Gastrocnemius medialis (tissue), 4 donors: Measurements from ENCODE around the gene TMEM163. TPM values are rescaled to one million over a fixed set of nuclear protein-coding genes. Genes with fewer than 3 reads are reported as not detected.
"Not testable (repeated sequence)": the region's sequence is repeated elsewhere in the genome, so short reads cannot be mapped to it uniquely, and the experiment has no call there.

Experiments used
- ATAC-seq, 2 donors: fragments of 150-250 bp; one replicate each; pipeline ENCODE4 v1.9.1; 2016
- DNase-seq, 2 donors: peaks; one replicate each; pipeline ENCODE4 v3.0.0-alpha.2; 2019
- H3K27ac ChIP-seq, 4 donors: fragments of 200-600 bp; sonication (generic); 1 replicate in 1 of 4; 2 replicates in 3 of 4; pipeline ENCODE4 v1.5.1; 2016 to 2018; ENCODE audit warnings: mild to moderate bottlenecking in 2 of 4, moderate library complexity in 1 of 4
- H3K27me3 ChIP-seq, 3 donors: fragments of 200-600 bp; sonication (generic) in 2 of 3; 1 replicate in 1 of 3; 2 replicates in 2 of 3; pipeline versions ENCODE4 v1.5.1 to v1.6.0; 2016 to 2019; ENCODE audit warnings: mild to moderate bottlenecking in 1 of 3, moderate library complexity in 1 of 3
- H3K36me3 ChIP-seq, 2 donors: fragments of 200-600 bp; sonication (generic) in 1 of 2; one replicate each; pipeline ENCODE4 v1.5.1; 2017 to 2018
- H3K4me1 ChIP-seq, 2 donors: fragments of 200-600 bp; sonication (generic) in 1 of 2; one replicate each; pipeline ENCODE4 v1.5.1; 2016 to 2017; ENCODE audit warnings: mild to moderate bottlenecking in 2 of 2
- H3K4me3 ChIP-seq, 4 donors: fragments of 200-600 bp; sonication (generic) in 3 of 4; 1 replicate in 1 of 4; 2 replicates in 3 of 4; pipeline ENCODE4 v1.5.1; 2016 to 2019; ENCODE audit warnings: mild to moderate bottlenecking in 2 of 4
- H3K9me3 ChIP-seq, 3 donors: fragments of 200-600 bp; sonication (generic) in 2 of 3; 1 replicate in 1 of 3; 2 replicates in 2 of 3; pipeline ENCODE4 v1.5.1; 2016 to 2019
- POLR2A ChIP-seq, 2 donors: fragments of 450-650 bp; IDR thresholded peaks; one replicate each; pipeline ENCODE4 v1.6.1; 2017; ENCODE audit warnings: antibody characterized with exemption in 2 of 2, mild to moderate bottlenecking in 2 of 2, moderate library complexity in 2 of 2
- in situ Hi-C, 4 donors: fragments of 200-750 bp; cut with MboI; loops; one replicate each; pipeline versions ENCODE4 v1.15.0 to v1.8.0; 2017; ENCODE audit warnings: low sequenced_read_pairs in 4 of 4
- intact Hi-C: fragments of 100-400 bp; cut with DNase I; formaldehyde crosslinking; loops from one replicate; pipeline ENCODE4 v1.15.1; 2023; ENCODE audit warnings: low total_unique reads
- total RNA-seq, 4 donors: library from RNA; depleted of rRNA; stranded (reverse); fragments of >200 nt; gene quantifications; one replicate each; pipeline versions ENCODE4 v1.1.0 to v1.2.3, GENCODE V29; 2016
- TF ChIP-seq, protein P1 (sequence below), 5 experiments: fragments of 450-650 bp in 3 of 5; fragments of 200-600 bp in 2 of 5; sonication (generic) in 2 of 5; IDR thresholded peaks in 4 of 5; conservative IDR thresholded peaks in 1 of 5; 1 replicate in 4 of 5; 2 replicates in 1 of 5; pipeline ENCODE4 v1.5.1; 2016 to 2019; ENCODE audit warnings: antibody characterized with exemption in 5 of 5, mild to moderate bottlenecking in 3 of 5, moderate library complexity in 3 of 5

Gene TMEM163
- total RNA-seq, 4 donors from 2014 or later: not detected

DNA sequence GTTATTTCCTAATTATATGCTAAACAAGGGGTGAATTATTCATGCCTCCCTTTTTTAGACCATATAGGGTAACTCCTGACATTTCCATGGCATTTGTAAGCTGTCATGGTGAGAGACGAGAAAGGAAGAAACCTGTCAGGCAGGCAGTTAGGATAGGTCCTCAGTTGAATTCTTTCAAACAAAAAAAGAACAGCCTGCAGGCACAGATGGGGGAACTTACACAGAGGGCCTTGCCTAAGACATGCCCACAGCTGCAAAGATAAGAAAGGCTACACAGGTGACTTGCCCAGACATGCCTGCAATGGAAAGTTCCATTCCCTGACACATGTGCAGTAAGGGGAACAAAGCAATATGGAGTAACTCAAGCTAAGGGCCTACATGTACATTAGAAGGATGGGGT is 128.1 kb downstream of the TMEM163 start:
- intact Hi-C loops (no loop called here), in situ Hi-C loops (no loop called here)
- no peaks in the 10 kb centered on the region for H3K36me3 ChIP-seq
- H3K4me3 ChIP-seq: no peak overlapping the region
- TF ChIP-seq POLR2A (IDR thresholded peaks at IDR 0.05): no peak
- TF ChIP-seq, protein P1, sequence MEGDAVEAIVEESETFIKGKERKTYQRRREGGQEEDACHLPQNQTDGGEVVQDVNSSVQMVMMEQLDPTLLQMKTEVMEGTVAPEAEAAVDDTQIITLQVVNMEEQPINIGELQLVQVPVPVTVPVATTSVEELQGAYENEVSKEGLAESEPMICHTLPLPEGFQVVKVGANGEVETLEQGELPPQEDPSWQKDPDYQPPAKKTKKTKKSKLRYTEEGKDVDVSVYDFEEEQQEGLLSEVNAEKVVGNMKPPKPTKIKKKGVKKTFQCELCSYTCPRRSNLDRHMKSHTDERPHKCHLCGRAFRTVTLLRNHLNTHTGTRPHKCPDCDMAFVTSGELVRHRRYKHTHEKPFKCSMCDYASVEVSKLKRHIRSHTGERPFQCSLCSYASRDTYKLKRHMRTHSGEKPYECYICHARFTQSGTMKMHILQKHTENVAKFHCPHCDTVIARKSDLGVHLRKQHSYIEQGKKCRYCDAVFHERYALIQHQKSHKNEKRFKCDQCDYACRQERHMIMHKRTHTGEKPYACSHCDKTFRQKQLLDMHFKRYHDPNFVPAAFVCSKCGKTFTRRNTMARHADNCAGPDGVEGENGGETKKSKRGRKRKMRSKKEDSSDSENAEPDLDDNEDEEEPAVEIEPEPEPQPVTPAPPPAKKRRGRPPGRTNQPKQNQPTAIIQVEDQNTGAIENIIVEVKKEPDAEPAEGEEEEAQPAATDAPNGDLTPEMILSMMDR (IDR thresholded peaks at IDR 0.05 in 4 of 5, conservative IDR thresholded peaks at IDR 0.05 in 1 of 5): no peak
- H3K27ac ChIP-seq: no peak overlapping the region
- H3K27me3 ChIP-seq: no peaks in the 10 kb centered on the region
- H3K9me3 ChIP-seq: no peaks in the 10 kb centered on the region
- DNase-seq: no peak
- ATAC-seq: no peak
- no peaks in the 10 kb centered on the region for H3K4me1 ChIP-seq

DNA sequence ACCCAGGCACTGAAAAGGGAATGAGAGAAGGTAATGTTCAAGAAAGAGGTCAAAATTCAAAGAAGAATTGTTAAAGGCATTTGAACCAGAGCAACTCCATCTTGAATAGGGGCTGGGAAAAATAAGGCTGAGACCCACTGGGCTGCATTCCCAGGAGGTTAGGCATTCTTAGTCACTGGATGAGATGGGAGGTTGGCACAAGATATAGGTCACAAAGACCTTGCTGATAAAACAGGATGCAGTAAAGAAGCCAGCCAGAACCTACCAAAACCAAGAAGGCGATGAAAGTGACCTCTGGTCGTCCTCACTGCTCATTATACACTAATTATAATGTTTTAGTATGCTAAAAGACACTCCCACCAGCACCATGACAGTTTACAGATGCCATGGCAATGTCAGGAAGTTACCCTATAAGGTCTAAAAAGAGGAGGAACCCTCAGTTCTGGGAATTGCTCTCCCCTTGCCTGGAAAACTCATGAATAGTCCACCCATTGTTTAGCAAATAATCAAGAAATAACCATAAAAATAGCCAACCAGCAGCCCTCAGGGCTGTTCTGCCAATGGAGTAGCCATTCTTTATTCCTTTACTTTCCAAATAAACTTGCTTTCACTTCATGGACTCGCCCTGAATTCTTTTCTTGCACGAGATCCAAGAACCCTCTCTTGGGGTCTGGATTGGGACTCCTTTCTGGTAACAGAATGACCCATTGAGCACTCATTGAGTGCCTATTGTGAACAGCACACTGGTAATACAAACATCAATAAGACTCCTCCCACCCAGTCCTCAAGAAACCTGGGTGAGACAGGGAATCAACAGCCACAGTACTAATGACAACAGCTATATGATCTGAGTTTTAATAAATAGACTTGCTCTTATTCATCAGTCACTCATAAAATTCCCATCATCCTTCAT is 129.4 kb downstream of the TMEM163 start:
- DNase-seq, H3K9me3 ChIP-seq, H3K4me1 ChIP-seq, intact Hi-C loops, H3K4me3 ChIP-seq, H3K36me3 ChIP-seq, H3K27me3 ChIP-seq, ATAC-seq, H3K27ac ChIP-seq, in situ Hi-C loops: not testable (repeated sequence)

DNA sequence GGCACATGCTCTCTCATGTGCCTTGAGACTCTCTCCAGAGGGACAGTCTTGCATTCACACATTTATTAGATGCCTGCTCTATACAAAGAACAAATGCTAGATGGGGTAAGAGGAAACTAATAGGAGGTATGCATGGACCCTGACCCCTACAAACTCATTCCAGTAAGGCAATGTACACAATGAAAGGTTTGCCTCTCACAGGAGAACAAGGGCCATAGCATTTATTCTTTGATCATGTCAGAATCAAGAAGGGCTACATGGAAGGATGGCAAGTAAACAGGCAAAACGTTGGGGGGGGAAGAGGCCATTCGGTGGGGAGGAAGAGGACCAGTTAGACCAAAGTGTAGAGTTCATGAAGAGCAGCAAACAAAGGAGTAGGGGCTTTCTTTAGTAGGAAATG is 130.2 kb downstream of the TMEM163 start:
- TF ChIP-seq POLR2A (IDR thresholded peaks at IDR 0.05): no peak
- no peaks in the 10 kb centered on the region for H3K27me3 ChIP-seq
- H3K36me3 ChIP-seq: no peaks in the 10 kb centered on the region
- no peaks in the 10 kb centered on the region for H3K9me3 ChIP-seq
- no peak overlapping the region for H3K4me3 ChIP-seq
- intact Hi-C loops (no loop called here), in situ Hi-C loops (no loop called here)
- no peaks in the 10 kb centered on the region for H3K4me1 ChIP-seq
- ATAC-seq (no peak), DNase-seq (no peak)
- no peak overlapping the region for H3K27ac ChIP-seq

DNA sequence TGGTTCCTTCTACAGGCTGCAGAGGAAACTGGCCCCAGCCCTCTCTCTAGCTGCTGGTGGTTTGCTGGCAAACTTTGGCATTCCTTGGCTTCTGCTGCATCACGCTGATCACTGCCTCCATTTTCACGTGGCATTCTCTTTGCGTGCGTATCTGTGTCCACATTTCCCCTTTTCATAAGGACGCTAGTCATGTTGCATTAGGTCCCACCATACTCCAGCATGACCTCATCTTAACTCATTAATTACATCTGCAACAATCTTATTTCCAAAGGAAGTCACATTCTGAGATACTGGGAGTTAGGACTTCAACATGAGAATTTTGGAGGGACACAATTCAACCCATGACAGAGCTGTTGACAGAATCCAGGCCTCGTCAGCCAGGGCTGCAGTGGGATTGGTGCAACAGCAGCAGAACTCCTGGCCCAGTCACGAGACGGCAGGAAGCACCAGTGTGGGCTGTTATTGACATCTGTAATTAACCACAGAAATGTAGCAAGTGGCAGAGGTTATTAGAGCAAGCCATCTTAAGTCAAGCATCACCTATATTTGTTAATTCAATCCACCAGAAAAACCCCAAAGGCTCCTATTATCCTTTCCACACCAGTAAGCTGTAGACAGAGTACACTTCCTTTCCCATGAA is 132.4 kb downstream of the TMEM163 start:
- intact Hi-C loops: no loop called here
- ATAC-seq (no peak), DNase-seq (no peak)
- TF ChIP-seq, protein P1 (IDR thresholded peaks at IDR 0.05 in 4 of 5, conservative IDR thresholded peaks at IDR 0.05 in 1 of 5): no peak
- no peak for TF ChIP-seq POLR2A (IDR thresholded peaks at IDR 0.05)
- Histone ChIP-seq H3K36me3 (no peaks in the 10 kb centered on the region), H3K27me3 (no peaks in the 10 kb centered on the region), H3K4me3 (no peak overlapping the region), H3K27ac (no peak overlapping the region), H3K9me3 (no peaks in the 10 kb centered on the region), H3K4me1 (no peaks in the 10 kb centered on the region)
- in situ Hi-C loops: no loop called here

DNA sequence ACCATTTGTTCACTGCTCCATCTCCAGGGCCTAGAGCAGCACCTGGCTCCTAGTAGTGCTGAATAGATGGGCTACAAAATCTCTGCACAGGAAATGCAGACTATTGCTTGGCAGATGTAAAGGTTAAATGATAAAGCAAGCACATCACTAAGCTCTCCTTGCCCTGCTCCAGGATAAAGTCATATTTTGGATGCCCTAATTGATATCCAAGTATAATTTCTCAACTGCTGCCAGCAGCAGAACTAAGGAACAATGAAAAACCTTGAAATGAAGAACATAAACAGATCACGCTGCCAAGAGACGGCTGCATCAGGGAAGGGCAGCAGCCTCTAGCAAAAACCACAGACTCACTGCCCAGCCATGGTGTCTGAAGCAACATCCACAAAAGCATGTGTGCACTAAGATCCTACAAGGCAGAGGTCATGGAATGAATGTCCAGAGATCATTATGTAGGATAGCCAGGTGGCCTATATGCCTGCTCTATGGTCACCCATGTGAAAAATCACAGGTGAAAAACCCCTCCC is 134.7 kb downstream of the TMEM163 start:
- ATAC-seq (no peak), DNase-seq (no peak)
- H3K9me3 ChIP-seq: no peaks in the 10 kb centered on the region
- in situ Hi-C loops: no loop called here
- no peaks in the 10 kb centered on the region for H3K4me1 ChIP-seq
- TF ChIP-seq POLR2A (IDR thresholded peaks at IDR 0.05): no peak
- TF ChIP-seq, protein P1 (IDR thresholded peaks at IDR 0.05 in 4 of 5, conservative IDR thresholded peaks at IDR 0.05 in 1 of 5): no peak
- no peak overlapping the region for H3K27ac ChIP-seq
- H3K27me3 ChIP-seq: no peaks in the 10 kb centered on the region
- intact Hi-C loops: no loop called here
- H3K36me3 ChIP-seq: no peaks in the 10 kb centered on the region
- no peak overlapping the region for H3K4me3 ChIP-seq
